Measurements from ENCODE around the gene SIVA1.
A peak's percentile ranks its signal among the peaks of the same experiment; 100 is the strongest.

The SIVA1 gene

GRCh38 chr14:104752735-104753527 is at the start of gene SIVA1:
TSS of gene SIVA1 (plus strand) at chr14:104753147. CDS start at chr14:104753202, 55 bp downstream.
- peak; percentile 95 for DNase-seq (ENCODE audit: low read depth)

GRCh38 chr14:104703269-104703668 is 49.7 kb upstream of the SIVA1 start:
- DNase-seq (ENCODE audit: low read depth), result no peak

- DNase-seq (ENCODE audit: low read depth), result no peak
Observed at GRCh38 chr14:104704252-104704651, 48.7 kb upstream of the SIVA1 start.

- no peak for DNase-seq (ENCODE audit: low read depth)
Observed at GRCh38 chr14:104705340-104706047, 47.5 kb upstream of the SIVA1 start.

GRCh38 chr14:104706733-104707607 is 46.0 kb upstream of the SIVA1 start:
- DNase-seq (ENCODE audit: low read depth), result no peak

GRCh38 chr14:104707608-104708595 is 45.0 kb upstream of the SIVA1 start:
- no peak for DNase-seq (ENCODE audit: low read depth)

- no peak for DNase-seq (ENCODE audit: low read depth)
Observed at GRCh38 chr14:104708606-104709268, 44.2 kb upstream of the SIVA1 start.

GRCh38 chr14:104709387-104710039 is 43.4 kb upstream of the SIVA1 start:
- no peak for DNase-seq (ENCODE audit: low read depth)

GRCh38 chr14:104710071-104710735 is 42.7 kb upstream of the SIVA1 start:
- DNase-seq (ENCODE audit: low read depth), result no peak

- no peak for DNase-seq (ENCODE audit: low read depth)
Observed at GRCh38 chr14:104712881-104713734, 39.8 kb upstream of the SIVA1 start.

- DNase-seq (ENCODE audit: low read depth), result no peak
Observed at GRCh38 chr14:104714066-104714465, 38.9 kb upstream of the SIVA1 start.

GRCh38 chr14:104714681-104715080 is 38.3 kb upstream of the SIVA1 start:
- DNase-seq (ENCODE audit: low read depth), result no peak

GRCh38 chr14:104715416-104715815 is 37.5 kb upstream of the SIVA1 start:
- DNase-seq (ENCODE audit: low read depth), result no peak

GRCh38 chr14:104715871-104716270 is 37.1 kb upstream of the SIVA1 start:
- DNase-seq (ENCODE audit: low read depth), result no peak

- DNase-seq (ENCODE audit: low read depth), result no peak
Observed at GRCh38 chr14:104717137-104717536, 35.8 kb upstream of the SIVA1 start.

- DNase-seq (ENCODE audit: low read depth), result no peak
Observed at GRCh38 chr14:104717646-104718045, 35.3 kb upstream of the SIVA1 start.

- DNase-seq (ENCODE audit: low read depth), result no peak
Observed at GRCh38 chr14:104718147-104718546, 34.8 kb upstream of the SIVA1 start.

- no peak for DNase-seq (ENCODE audit: low read depth)
Observed at GRCh38 chr14:104718871-104719270, 34.1 kb upstream of the SIVA1 start.

- DNase-seq (ENCODE audit: low read depth), result no peak
Observed at GRCh38 chr14:104719343-104719742, 33.6 kb upstream of the SIVA1 start.

Data from HS-27A (cell line).